Osteoblast (primary cell): ENCODE measurements around the gene ADGRG1. TPM values are rescaled to one million over a fixed set of nuclear protein-coding genes. Genes with fewer than 3 reads are reported as not detected.

Experiments used
- DNase-seq: peaks from one replicate; pipeline ENCODE4 v3.0.0; 2011; ENCODE audit warnings: low spot score, mixed read lengths; ENCODE audit not compliant: insufficient read length; ENCODE audit errors: missing footprints
- H2AFZ ChIP-seq: 2 replicates; pipeline ENCODE4 v1.6.0; 2011; ENCODE audit warnings: mild to moderate bottlenecking, low read length
- H3K27ac ChIP-seq: 2 replicates; pipeline ENCODE4 v1.5.1; 2011; ENCODE audit warnings: mild to moderate bottlenecking, low read depth, low read length, moderate library complexity
- H3K27me3 ChIP-seq: 2 replicates; pipeline ENCODE4 v1.6.0; 2012; ENCODE audit warnings: mild to moderate bottlenecking, control low read depth, inconsistent platforms, low read length, moderate library complexity; ENCODE audit not compliant: insufficient read depth
- H3K36me3 ChIP-seq: 2 replicates; pipeline ENCODE4 v1.5.1; 2011; ENCODE audit warnings: mild to moderate bottlenecking, low read length, control low read depth, moderate library complexity; ENCODE audit not compliant: insufficient read depth
- H3K4me1 ChIP-seq: 2 replicates; pipeline ENCODE4 v1.5.1; 2011; ENCODE audit warnings: mild to moderate bottlenecking, low read length, control low read depth, moderate library complexity; ENCODE audit not compliant: insufficient read depth
- H3K4me2 ChIP-seq: 2 replicates; pipeline ENCODE4 v1.6.0; 2011; ENCODE audit warnings: mild to moderate bottlenecking, low read length; ENCODE audit not compliant: insufficient read depth
- H3K4me3 ChIP-seq: fragments of 200-600 bp; sonication (generic); 3 replicates; pipeline ENCODE4 v1.5.1; 2012; ENCODE audit warnings: mild to moderate bottlenecking, low read length, inconsistent platforms; ENCODE audit not compliant: insufficient read depth
- H3K79me2 ChIP-seq: 2 replicates; pipeline ENCODE4 v1.6.0; 2012; ENCODE audit warnings: mild to moderate bottlenecking, low read length, control low read depth, inconsistent platforms; ENCODE audit not compliant: insufficient read depth
- H3K9me3 ChIP-seq: 2 replicates; pipeline ENCODE4 v1.5.1; 2011; ENCODE audit warnings: low read depth, low read length, control low read depth
- H4K20me1 ChIP-seq: 2 replicates; pipeline ENCODE4 v1.6.0; 2012; ENCODE audit warnings: mild to moderate bottlenecking, low read length, control low read depth; ENCODE audit not compliant: insufficient read depth
- total RNA-seq: library from RNA; depleted of rRNA; stranded (reverse); fragments of >200 nt; gene quantifications from 2 replicates; pipeline ENCODE4 v1.2.3, GENCODE V29; 2012
- TF ChIP-seq, protein P1 (sequence below): IDR thresholded peaks from 2 replicates; pipeline ENCODE4 v1.5.1; 2011; ENCODE audit warnings: mild to moderate bottlenecking, low read depth, low read length, moderate library complexity; ENCODE audit errors: extremely low read depth

Gene ADGRG1
- total RNA-seq, 1 donor: 0.72 TPM

DNA sequence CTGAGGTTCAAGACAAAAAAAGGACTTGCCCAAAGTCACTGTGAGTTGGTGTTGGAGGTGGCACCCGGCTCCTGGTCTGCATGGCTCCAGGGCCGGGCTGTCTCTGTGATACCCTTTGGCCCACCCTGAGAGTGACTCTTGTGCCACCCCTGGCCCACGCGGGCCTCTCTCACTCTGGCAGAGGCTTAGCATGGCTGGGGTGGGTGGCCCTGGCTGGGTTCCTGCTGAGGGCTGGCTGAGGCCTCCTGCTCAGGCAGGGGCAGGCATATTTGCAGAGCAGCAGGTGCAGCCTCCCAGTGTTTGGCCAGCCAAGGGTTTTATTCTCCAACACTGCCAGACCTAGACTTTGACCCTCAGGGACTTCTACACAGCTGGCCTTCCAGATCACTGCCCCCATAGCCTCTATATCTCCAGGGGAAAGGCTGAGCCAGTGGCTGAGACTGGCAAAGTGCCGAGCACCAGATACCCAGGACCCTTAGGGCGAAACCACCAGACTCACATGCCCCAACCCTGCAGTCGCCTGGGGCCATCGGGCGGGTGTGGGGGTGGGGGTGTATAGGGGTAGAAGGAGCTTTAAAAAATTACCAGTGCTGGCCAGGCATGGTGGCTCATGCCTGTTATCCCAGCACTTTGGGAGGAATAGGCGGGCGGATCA is 21.5 kb upstream of the ADGRG1 start:
- Histone ChIP-seq H3K4me2 (no peak overlapping the region), H3K36me3 (no peaks in the 10 kb centered on the region), H3K79me2 (no peaks in the 10 kb centered on the region), H3K4me1 (peaks cover 19% of the 10 kb centered on the region), H4K20me1 (no peaks in the 10 kb centered on the region), H3K27ac (no peak overlapping the region), H3K27me3 (peaks cover 22% of the 10 kb centered on the region), H3K9me3 (no peaks in the 10 kb centered on the region), H2AFZ (no peak overlapping the region), H3K4me3 (no peak overlapping the region)
- peak; percentile 37 for DNase-seq
- TF ChIP-seq, protein P1, sequence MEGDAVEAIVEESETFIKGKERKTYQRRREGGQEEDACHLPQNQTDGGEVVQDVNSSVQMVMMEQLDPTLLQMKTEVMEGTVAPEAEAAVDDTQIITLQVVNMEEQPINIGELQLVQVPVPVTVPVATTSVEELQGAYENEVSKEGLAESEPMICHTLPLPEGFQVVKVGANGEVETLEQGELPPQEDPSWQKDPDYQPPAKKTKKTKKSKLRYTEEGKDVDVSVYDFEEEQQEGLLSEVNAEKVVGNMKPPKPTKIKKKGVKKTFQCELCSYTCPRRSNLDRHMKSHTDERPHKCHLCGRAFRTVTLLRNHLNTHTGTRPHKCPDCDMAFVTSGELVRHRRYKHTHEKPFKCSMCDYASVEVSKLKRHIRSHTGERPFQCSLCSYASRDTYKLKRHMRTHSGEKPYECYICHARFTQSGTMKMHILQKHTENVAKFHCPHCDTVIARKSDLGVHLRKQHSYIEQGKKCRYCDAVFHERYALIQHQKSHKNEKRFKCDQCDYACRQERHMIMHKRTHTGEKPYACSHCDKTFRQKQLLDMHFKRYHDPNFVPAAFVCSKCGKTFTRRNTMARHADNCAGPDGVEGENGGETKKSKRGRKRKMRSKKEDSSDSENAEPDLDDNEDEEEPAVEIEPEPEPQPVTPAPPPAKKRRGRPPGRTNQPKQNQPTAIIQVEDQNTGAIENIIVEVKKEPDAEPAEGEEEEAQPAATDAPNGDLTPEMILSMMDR: no peak

GRCh38 chr16:57607676-57608461 is 20.6 kb upstream of the ADGRG1 start:
- peak; percentile 60 for DNase-seq
- TF ChIP-seq, protein P1: no peak
- no peak overlapping the region for H2AFZ ChIP-seq

DNA sequence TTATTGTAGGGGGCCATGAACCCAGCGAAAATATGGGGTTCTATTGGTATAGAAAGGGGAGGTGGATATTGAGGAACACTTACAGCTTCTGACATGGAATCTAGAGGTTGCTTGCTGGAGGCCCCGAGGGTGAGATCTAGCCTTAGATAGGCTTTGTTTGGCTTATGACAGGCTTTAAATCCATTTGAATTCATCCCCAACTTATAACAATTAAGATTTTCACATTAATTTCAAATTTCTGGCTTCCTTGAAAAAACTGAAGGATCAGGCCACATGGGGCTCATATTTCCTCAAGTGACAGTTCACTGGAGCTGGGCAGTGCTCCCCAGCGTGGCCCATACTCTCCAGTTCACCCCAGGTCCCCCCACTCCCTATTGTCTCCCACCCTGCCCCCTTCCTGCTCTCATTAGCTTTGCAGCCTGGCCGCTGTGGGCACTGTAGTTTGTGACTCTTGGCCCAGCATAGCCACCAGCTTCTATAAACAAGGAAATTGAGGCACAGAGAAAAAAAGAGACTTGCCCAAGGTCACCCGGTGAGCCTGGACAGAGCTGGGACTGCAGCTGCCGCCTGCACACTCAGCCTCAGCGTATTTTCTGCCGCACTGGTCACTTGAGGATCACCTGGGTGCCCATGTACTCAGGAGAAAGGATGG is 19.8 kb upstream of the ADGRG1 start:
- H3K27ac ChIP-seq: no peak overlapping the region

More at GRCh38 chr16:57607676-57608461, 20.6 kb upstream of the ADGRG1 start:
- Histone ChIP-seq H3K4me1 (peaks cover 19% of the 10 kb centered on the region), H4K20me1 (no peaks in the 10 kb centered on the region), H3K36me3 (no peaks in the 10 kb centered on the region), H3K27ac (no peak overlapping the region), H3K79me2 (no peaks in the 10 kb centered on the region), H3K4me3 (no peak overlapping the region), H3K27me3 (peaks cover 22% of the 10 kb centered on the region), H3K4me2 (no peak overlapping the region), H3K9me3 (no peaks in the 10 kb centered on the region)

More for the DNA sequence above, 19.8 kb upstream of the ADGRG1 start:
- Histone ChIP-seq H3K36me3 (no peaks in the 10 kb centered on the region), H3K4me3 (no peak overlapping the region), H3K9me3 (no peaks in the 10 kb centered on the region), H4K20me1 (no peaks in the 10 kb centered on the region), H3K4me2 (no peak overlapping the region), H2AFZ (no peak overlapping the region), H3K79me2 (no peaks in the 10 kb centered on the region), H3K4me1 (peaks cover 19% of the 10 kb centered on the region), H3K27me3 (peaks cover 15% of the 10 kb centered on the region)
- TF ChIP-seq, protein P1: no peak
- no peak for DNase-seq
